GM19397 (cell line): ENCODE results near the gene SPACA4.
A peak's percentile ranks its signal among the peaks of the same experiment; 100 is the strongest.

Experiments
- ATAC-seq: cut with Tn5 transposase; IDR thresholded peaks from one replicate; pipeline ENCODE4 v1.9.1; 2021; ENCODE audit warnings: mild to moderate bottlenecking, moderate library complexity; ENCODE audit not compliant: unreplicated experiment

Gene SPACA4

GRCh38 chr19:48633148-48634035 is 26.9 kb downstream of the SPACA4 start:
- no peak for ATAC-seq

- ATAC-seq, result no peak
These were observed 27.4 kb downstream of the SPACA4 start for GRCh38 chr19:48634036-48634342.

- peak; percentile 29 for ATAC-seq
These were observed 28.1 kb downstream of the SPACA4 start for GRCh38 chr19:48634424-48635262.

- ATAC-seq, result peak; percentile 19
These were observed 28.9 kb downstream of the SPACA4 start for GRCh38 chr19:48635263-48635965.

GRCh38 chr19:48635966-48636858 is 29.7 kb downstream of the SPACA4 start:
- ATAC-seq, result no peak

- ATAC-seq, result no peak
These were observed 30.4 kb downstream of the SPACA4 start, which contains the start of gene DBP for GRCh38 chr19:48636859-48637448. DBP (minus strand) TSS chr19:48637379; CDS start chr19:48636994, 385 bp downstream.

- ATAC-seq, result peak; percentile 76
These were observed 31.0 kb downstream of the SPACA4 start for GRCh38 chr19:48637449-48637947.

- peak; percentile 3 for ATAC-seq
These were observed 31.6 kb downstream of the SPACA4 start for GRCh38 chr19:48637948-48638830.

- no peak for ATAC-seq
These were observed 32.4 kb downstream of the SPACA4 start for GRCh38 chr19:48638831-48639381.

- no peak for ATAC-seq
These were observed 33.2 kb downstream of the SPACA4 start for GRCh38 chr19:48639483-48640375.

- no peak for ATAC-seq
These were observed 35.3 kb downstream of the SPACA4 start for GRCh38 chr19:48641850-48642249.

GRCh38 chr19:48642862-48643261 is 36.3 kb downstream of the SPACA4 start:
- ATAC-seq, result no peak

GRCh38 chr19:48644355-48644754 is 37.8 kb downstream of the SPACA4 start:
- no peak for ATAC-seq

- ATAC-seq, result no peak
These were observed 38.5 kb downstream of the SPACA4 start for GRCh38 chr19:48644839-48645619.

- no peak for ATAC-seq
These were observed 39.1 kb downstream of the SPACA4 start for GRCh38 chr19:48645620-48646000.

GRCh38 chr19:48646001-48646721 is 39.6 kb downstream of the SPACA4 start, which contains the start of gene CA11:
CA11 (minus strand) TSS chr19:48646187; CDS start chr19:48645632, 555 bp downstream.
- ATAC-seq, result peak; percentile 81
